ENCODE results near the gene PFKL. TPM values are rescaled to one million over a fixed set of nuclear protein-coding genes. Genes with fewer than 3 reads are reported as not detected.

PFKL gene
- total and polyA plus RNA-seq, 2 of the 8 experiments (the other 6 are each of a cell fraction or from before 2014, with no cell fraction given), result 80.2 to 82.3 TPM

DNA sequence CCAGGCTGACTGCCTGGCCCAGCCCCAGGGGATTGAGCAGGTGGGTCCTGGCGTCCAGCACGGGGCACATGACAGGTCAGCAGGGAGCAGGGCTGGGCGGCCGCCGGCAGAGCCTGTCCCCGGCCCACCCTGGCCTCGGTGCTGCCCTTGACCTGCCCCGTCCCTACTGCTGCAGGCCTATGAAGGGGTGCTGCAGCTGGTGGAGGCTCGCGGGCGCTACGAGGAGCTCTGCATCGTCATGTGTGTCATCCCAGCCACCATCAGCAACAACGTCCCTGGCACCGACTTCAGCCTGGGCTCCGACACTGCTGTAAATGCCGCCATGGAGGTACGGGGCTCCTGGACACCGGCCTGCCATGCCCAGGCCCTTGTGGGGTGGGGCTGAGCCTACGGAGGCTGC lies 23.7 kb downstream of the PFKL start (continued):
- TF ChIP-seq TAF1 (IDR thresholded peaks at IDR 0.05; ENCODE audit: low read depth, low read length) (no peak), CTCF (IDR thresholded peaks at IDR 0.05; ENCODE audit: control extremely low read depth in 1 of 3, insufficient read depth in 1 of 3, low read depth in 1 of 3, low read length in 3 of 3) (no peak)

Measured in H1 (cell line).